ENCODE results near the gene CLEC7A. TPM values are rescaled to one million over a fixed set of nuclear protein-coding genes. Genes with fewer than 3 reads are reported as not detected.

Gene CLEC7A
- total RNA-seq, 2 experiments from 2014 or later: 2.5 to 3.7 TPM

DNA sequence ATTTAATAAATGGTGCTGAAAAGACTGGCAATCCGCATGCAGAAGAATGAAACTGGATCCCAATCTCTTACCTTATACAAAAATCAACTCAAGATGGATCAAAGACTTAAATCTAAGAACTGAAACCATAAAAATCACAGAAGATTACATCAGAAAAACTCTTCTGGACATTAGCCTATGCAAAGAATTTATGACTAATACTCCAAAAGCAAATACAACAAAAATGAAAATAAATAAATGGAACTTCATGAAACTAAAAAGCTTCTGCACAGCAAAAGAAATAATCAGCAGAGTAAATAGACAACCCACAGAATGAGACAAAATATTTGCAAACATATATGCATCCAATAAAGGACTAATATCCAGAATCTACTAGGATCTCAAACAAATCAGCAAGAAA is 16.9 kb downstream of the CLEC7A start:
- H3K27me3 Mint-ChIP-seq: peaks cover 4% of the 10 kb centered on the region
- no peak overlapping the region for H3K27ac Mint-ChIP-seq
- H3K27ac ChIP-seq (ENCODE audit: low read depth in 1 of 2, low read length in 2 of 2): no peak overlapping the region
- POLR2A ChIA-PET: no interaction called here
- no peak overlapping the region for H3K4me3 Mint-ChIP-seq
- no peaks in the 10 kb centered on the region for H3K4me1 ChIP-seq (ENCODE audit: insufficient read depth, low read length)
- CTCF ChIA-PET: no interaction called here
- H3K9me3 ChIP-seq (ENCODE audit: control insufficient read depth in 1 of 2, insufficient read depth in 1 of 2, low read length in 2 of 2): peaks cover 0 to 7% of the 10 kb centered on the region in 2 experiments
- no peak for ATAC-seq (ENCODE audit: poor library complexity)
- intact Hi-C loops (cut with DNase I, micrococcal nuclease): no loop called here
- TF ChIP-seq, protein P1, sequence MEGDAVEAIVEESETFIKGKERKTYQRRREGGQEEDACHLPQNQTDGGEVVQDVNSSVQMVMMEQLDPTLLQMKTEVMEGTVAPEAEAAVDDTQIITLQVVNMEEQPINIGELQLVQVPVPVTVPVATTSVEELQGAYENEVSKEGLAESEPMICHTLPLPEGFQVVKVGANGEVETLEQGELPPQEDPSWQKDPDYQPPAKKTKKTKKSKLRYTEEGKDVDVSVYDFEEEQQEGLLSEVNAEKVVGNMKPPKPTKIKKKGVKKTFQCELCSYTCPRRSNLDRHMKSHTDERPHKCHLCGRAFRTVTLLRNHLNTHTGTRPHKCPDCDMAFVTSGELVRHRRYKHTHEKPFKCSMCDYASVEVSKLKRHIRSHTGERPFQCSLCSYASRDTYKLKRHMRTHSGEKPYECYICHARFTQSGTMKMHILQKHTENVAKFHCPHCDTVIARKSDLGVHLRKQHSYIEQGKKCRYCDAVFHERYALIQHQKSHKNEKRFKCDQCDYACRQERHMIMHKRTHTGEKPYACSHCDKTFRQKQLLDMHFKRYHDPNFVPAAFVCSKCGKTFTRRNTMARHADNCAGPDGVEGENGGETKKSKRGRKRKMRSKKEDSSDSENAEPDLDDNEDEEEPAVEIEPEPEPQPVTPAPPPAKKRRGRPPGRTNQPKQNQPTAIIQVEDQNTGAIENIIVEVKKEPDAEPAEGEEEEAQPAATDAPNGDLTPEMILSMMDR (IDR thresholded peaks at IDR 0.05): no peak
- DNase-seq: no peak
- no peak overlapping the region for H3K4me3 ChIP-seq (ENCODE audit: low read length)
- H3K27me3 ChIP-seq (ENCODE audit: control insufficient read depth in 1 of 2, insufficient read depth in 2 of 2, low read length in 2 of 2): no peaks in the 10 kb centered on the region
- no peaks in the 10 kb centered on the region for H3K36me3 ChIP-seq (ENCODE audit: insufficient read depth, low read length)
- peaks cover 3% of the 10 kb centered on the region for H3K9me3 Mint-ChIP-seq
- no peaks in the 10 kb centered on the region for H3K36me3 Mint-ChIP-seq (ENCODE audit: low read depth)
- no peaks in the 10 kb centered on the region for H3K4me1 Mint-ChIP-seq (ENCODE audit: low read depth)

GRCh38 chr12:10111451-10111850 is 18.5 kb downstream of the CLEC7A start:
- H3K27ac Mint-ChIP-seq: no peak overlapping the region
- H3K4me3 Mint-ChIP-seq: no peak overlapping the region
- H3K4me3 ChIP-seq (ENCODE audit: low read length): no peak overlapping the region
- H3K36me3 ChIP-seq (ENCODE audit: insufficient read depth, low read length): no peaks in the 10 kb centered on the region
- DNase-seq: no peak
- H3K9me3 ChIP-seq (ENCODE audit: control insufficient read depth in 1 of 2, insufficient read depth in 1 of 2, low read length in 2 of 2): peaks cover 0 to 7% of the 10 kb centered on the region in 2 experiments
- TF ChIP-seq, protein P1 (IDR thresholded peaks at IDR 0.05): no peak
- intact Hi-C loops (cut with DNase I, micrococcal nuclease): no loop called here
- CTCF ChIA-PET: no interaction called here
- no peaks in the 10 kb centered on the region for H3K4me1 ChIP-seq (ENCODE audit: insufficient read depth, low read length)
- POLR2A ChIA-PET: no interaction called here
- no peaks in the 10 kb centered on the region for H3K36me3 Mint-ChIP-seq (ENCODE audit: low read depth)
- H3K27me3 ChIP-seq (ENCODE audit: control insufficient read depth in 1 of 2, insufficient read depth in 2 of 2, low read length in 2 of 2): no peaks in the 10 kb centered on the region
- no peak for ATAC-seq (ENCODE audit: poor library complexity)
- H3K9me3 Mint-ChIP-seq: peaks cover 3% of the 10 kb centered on the region
- H3K27ac ChIP-seq (ENCODE audit: low read depth in 1 of 2, low read length in 2 of 2): no peak overlapping the region
- H3K27me3 Mint-ChIP-seq: peaks cover 4% of the 10 kb centered on the region
- no peaks in the 10 kb centered on the region for H3K4me1 Mint-ChIP-seq (ENCODE audit: low read depth)

DNA sequence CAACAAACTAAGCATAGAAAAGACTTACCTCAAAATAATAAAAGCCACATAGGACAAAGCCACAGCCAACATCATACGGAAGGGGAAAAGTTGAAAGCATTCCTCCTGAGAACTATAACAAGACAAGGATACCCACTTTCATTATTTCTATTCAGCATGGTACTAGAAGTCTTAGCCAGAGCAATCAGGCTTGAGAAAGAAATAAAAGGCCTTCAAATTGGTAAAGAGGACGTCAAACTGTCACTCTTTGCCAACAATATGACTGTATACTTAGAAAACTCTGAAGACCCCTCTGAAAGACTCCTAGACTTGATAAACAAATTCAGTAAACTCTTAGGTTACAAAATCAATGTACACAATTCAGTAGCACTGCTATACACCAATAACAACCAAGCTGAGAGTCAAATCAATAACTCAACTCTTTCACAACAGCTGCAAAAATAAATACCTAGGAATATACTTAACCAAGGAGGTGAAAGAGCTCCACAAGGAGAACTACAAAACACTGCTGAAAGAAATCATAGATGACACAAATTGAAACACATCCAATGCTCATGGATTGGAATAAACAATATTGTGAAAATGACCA is 19.6 kb downstream of the CLEC7A start:
- H3K4me1 Mint-ChIP-seq (ENCODE audit: low read depth): no peaks in the 10 kb centered on the region
- Histone ChIP-seq H3K4me1 (ENCODE audit: insufficient read depth, low read length) (no peaks in the 10 kb centered on the region), H3K4me3 (ENCODE audit: low read length) (no peak overlapping the region), H3K27me3 (ENCODE audit: control insufficient read depth in 1 of 2, insufficient read depth in 2 of 2, low read length in 2 of 2) (no peaks in the 10 kb centered on the region), H3K27ac (ENCODE audit: low read depth in 1 of 2, low read length in 2 of 2) (no peak overlapping the region), H3K9me3 (ENCODE audit: control insufficient read depth in 1 of 2, insufficient read depth in 1 of 2, low read length in 2 of 2) (peaks cover 0 to 7% of the 10 kb centered on the region in 2 experiments), H3K36me3 (ENCODE audit: insufficient read depth, low read length) (no peaks in the 10 kb centered on the region)
- H3K27me3 Mint-ChIP-seq: peaks cover 4% of the 10 kb centered on the region
- intact Hi-C loops (cut with DNase I, micrococcal nuclease): no loop called here
- no peak overlapping the region for H3K4me3 Mint-ChIP-seq
- H3K36me3 Mint-ChIP-seq (ENCODE audit: low read depth): no peaks in the 10 kb centered on the region
- TF ChIP-seq, protein P1 (IDR thresholded peaks at IDR 0.05): no peak
- H3K27ac Mint-ChIP-seq: no peak overlapping the region
- ATAC-seq (ENCODE audit: poor library complexity) (no peak), DNase-seq (no peak)
- ChIA-PET POLR2A (no interaction called here), CTCF (no interaction called here)
- H3K9me3 Mint-ChIP-seq: peaks cover 5% of the 10 kb centered on the region

Data from CD4-positive, alpha-beta T cell (primary cell).